Esophagus muscularis mucosa (tissue), 4 donors: ENCODE results near the gene PTPN3. TPM values are rescaled to one million over a fixed set of nuclear protein-coding genes. Genes with fewer than 3 reads are reported as not detected.

Source experiments
- DNase-seq: peaks from one replicate; pipeline ENCODE4 v3.0.0-alpha.2; 2017; ENCODE audit errors: extremely low spot score
- H3K27ac ChIP-seq, 4 donors: fragments of 200-600 bp; sonication (generic); replicated peaks in 1 of 4; 1 replicate in 3 of 4; 2 replicates in 1 of 4; pipeline ENCODE4 v1.5.1; 2016 to 2019; ENCODE audit warnings: mild to moderate bottlenecking in 1 of 4
- H3K27me3 ChIP-seq, 4 donors: fragments of 200-600 bp; sonication (generic); one replicate each; pipeline versions ENCODE4 v1.5.1 to v1.6.0; 2016 to 2019
- H3K36me3 ChIP-seq, 4 donors: fragments of 200-600 bp; sonication (generic); one replicate each; pipeline ENCODE4 v1.5.1; 2016 to 2019
- H3K4me1 ChIP-seq, 4 donors: fragments of 200-600 bp; sonication (generic); one replicate each; pipeline ENCODE4 v1.5.1; 2016 to 2019
- H3K4me3 ChIP-seq, 4 donors: fragments of 200-600 bp; sonication (generic); 1 replicate in 2 of 4; 2 replicates in 2 of 4; pipeline ENCODE4 v1.5.1; 2016 to 2019; ENCODE audit warnings: mild to moderate bottlenecking in 4 of 4, moderate library complexity in 1 of 4
- H3K9me3 ChIP-seq, 4 donors: fragments of 200-600 bp; sonication (generic); 1 replicate in 3 of 4; 2 replicates in 1 of 4; pipeline ENCODE4 v1.5.1; 2016 to 2019
- EP300 ChIP-seq: sonication (generic); formaldehyde crosslinking; IDR thresholded peaks from one replicate; pipeline ENCODE4 v1.6.1; 2017; ENCODE audit warnings: antibody characterized with exemption
- POLR2A ChIP-seq: fragments of 450-650 bp; IDR thresholded peaks from one replicate; pipeline ENCODE4 v1.6.1; 2017; ENCODE audit warnings: antibody characterized with exemption, moderate library complexity, mild to moderate bottlenecking, low read depth
- POLR2AphosphoS5 ChIP-seq, 2 donors: sonication (generic); formaldehyde crosslinking; IDR thresholded peaks; one replicate each; pipeline ENCODE4 v1.6.1; 2017; ENCODE audit warnings: antibody characterized with exemption in 2 of 2
- WGBS: methylation state at CpG from one replicate; pipeline ENCODE4 v1.1.5; 2018; 5-methylcytosine and 5-hydroxymethylcytosine counted together
- intact Hi-C: fragments of 100-400 bp; cut with DNase I; formaldehyde crosslinking; loops from one replicate; pipeline ENCODE4 v1.15.1; 2023
- total RNA-seq, 4 donors: library from RNA; depleted of rRNA; stranded (reverse); fragments of >200 nt; gene quantifications; one replicate each; pipeline versions ENCODE4 v1.1.0 to v1.2.1, GENCODE V29; 2016
- TF ChIP-seq, protein P1 (sequence below), 3 experiments: fragments of 200-600 bp in 2 of 3; fragments of 450-650 bp in 1 of 3; sonication (generic) in 2 of 3; IDR thresholded peaks; one replicate each; pipeline ENCODE4 v1.5.1; 2017 to 2019; ENCODE audit warnings: antibody characterized with exemption in 3 of 3, mild to moderate bottlenecking in 2 of 3, moderate library complexity in 1 of 3

PTPN3 gene
- total RNA-seq, 4 donors from 2014 or later, result 0.83 to 2.0 (median 1.3) TPM

DNA sequence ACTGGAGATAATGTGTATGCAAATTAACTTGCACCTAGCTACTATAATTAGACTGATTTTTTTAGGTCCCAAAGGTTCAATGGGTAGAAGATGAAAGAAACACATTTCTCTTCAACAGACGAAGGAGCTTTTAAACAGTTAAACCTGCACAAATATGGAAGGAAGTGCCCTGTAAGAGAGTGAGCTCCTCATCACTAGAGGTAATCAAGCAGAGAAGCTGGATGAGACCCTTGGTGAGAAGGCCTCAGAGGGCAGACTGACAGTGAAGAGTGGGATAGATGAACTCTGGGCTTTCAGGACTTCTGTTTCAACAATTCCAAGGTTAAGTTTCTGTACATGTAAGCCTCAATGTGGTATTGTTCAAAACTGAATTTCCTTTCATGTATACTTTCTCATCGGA is 23.2 kb downstream of the PTPN3 start:
- Histone ChIP-seq H3K36me3 (no peaks in the 10 kb centered on the region), H3K27me3 (no peaks in the 10 kb centered on the region), H3K4me1 (peaks cover 0 to 14% (median 4%) of the 10 kb centered on the region in 4 donors), H3K4me3 (no peak overlapping the region), H3K9me3 (no peaks in the 10 kb centered on the region), H3K27ac (peak overlapping the region in 1 of 4 donors; percentile 20)
- TF ChIP-seq POLR2A (no peak), POLR2AphosphoS5 (IDR thresholded peaks at IDR 0.05) (no peak), EP300 (no peak)
- TF ChIP-seq, protein P1, sequence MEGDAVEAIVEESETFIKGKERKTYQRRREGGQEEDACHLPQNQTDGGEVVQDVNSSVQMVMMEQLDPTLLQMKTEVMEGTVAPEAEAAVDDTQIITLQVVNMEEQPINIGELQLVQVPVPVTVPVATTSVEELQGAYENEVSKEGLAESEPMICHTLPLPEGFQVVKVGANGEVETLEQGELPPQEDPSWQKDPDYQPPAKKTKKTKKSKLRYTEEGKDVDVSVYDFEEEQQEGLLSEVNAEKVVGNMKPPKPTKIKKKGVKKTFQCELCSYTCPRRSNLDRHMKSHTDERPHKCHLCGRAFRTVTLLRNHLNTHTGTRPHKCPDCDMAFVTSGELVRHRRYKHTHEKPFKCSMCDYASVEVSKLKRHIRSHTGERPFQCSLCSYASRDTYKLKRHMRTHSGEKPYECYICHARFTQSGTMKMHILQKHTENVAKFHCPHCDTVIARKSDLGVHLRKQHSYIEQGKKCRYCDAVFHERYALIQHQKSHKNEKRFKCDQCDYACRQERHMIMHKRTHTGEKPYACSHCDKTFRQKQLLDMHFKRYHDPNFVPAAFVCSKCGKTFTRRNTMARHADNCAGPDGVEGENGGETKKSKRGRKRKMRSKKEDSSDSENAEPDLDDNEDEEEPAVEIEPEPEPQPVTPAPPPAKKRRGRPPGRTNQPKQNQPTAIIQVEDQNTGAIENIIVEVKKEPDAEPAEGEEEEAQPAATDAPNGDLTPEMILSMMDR (IDR thresholded peaks at IDR 0.05), result no peak
- 83% methylated on average over 2 of the region's 2 CpGs for WGBS
- no peak for DNase-seq
- intact Hi-C loops, result no loop called here

DNA sequence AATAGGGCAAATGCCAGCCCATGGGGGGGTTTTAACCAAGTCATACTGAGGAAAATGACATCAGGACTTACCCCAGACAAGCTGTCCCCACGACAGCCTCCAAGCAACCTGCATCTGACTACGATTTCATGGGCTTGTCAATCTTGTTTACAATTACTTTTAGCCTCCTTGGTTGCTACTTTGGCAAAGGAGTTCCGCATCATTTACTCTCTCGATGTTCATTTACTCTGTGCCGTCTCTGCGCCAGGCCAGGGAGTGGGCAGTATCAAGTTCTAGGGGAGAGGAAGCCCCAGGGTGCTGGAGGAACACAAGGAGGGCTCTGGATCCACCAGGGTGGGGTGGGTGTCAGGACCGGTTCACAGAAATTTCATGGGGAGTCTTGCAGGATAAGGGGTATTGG is 23.9 kb downstream of the PTPN3 start:
- no peak for DNase-seq
- no peak for TF ChIP-seq POLR2AphosphoS5 (IDR thresholded peaks at IDR 0.05)
- TF ChIP-seq EP300, result no peak
- no peak for TF ChIP-seq POLR2A
- TF ChIP-seq, protein P1 (IDR thresholded peaks at IDR 0.05), result no peak
- no peak overlapping the region for H3K4me3 ChIP-seq
- H3K4me1 ChIP-seq, result peaks cover 0 to 14% (median 4%) of the 10 kb centered on the region in 4 donors
- H3K36me3 ChIP-seq, result no peaks in the 10 kb centered on the region
- intact Hi-C loops, result no loop called here
- H3K27ac ChIP-seq, result no peak overlapping the region
- H3K27me3 ChIP-seq, result no peaks in the 10 kb centered on the region
- H3K9me3 ChIP-seq, result no peaks in the 10 kb centered on the region
- 92% methylated on average over 7 of the region's 7 CpGs for WGBS

DNA sequence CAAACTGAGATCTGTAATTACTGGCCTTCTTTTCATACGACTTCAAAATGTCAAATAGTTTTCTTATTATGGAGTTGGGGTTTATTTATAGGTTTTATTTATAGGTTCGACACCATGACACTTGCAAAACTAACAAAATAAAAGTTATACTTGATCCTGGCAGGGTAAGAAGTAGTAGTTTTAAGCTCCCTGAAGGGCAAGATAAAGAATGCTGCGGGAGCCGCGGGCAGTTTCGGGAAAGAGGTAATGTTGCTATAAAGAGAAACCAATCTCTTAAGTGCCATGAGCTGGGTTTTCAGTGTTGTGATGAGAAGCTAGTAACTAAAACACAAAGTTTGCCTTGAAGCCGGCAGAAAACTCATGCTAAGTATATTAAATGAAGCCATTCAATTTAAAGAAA is 24.8 kb downstream of the PTPN3 start:
- no peak overlapping the region for H3K27ac ChIP-seq
- 66% methylated on average over 7 of the region's 7 CpGs for WGBS
- TF ChIP-seq, protein P1 (IDR thresholded peaks at IDR 0.05), result no peak
- TF ChIP-seq POLR2A (no peak), EP300 (no peak), POLR2AphosphoS5 (IDR thresholded peaks at IDR 0.05) (no peak)
- no peak for DNase-seq
- peaks cover 0 to 14% (median 4%) of the 10 kb centered on the region in 4 donors for H3K4me1 ChIP-seq
- H3K9me3 ChIP-seq, result no peaks in the 10 kb centered on the region
- intact Hi-C loops, result no loop called here
- no peaks in the 10 kb centered on the region for H3K36me3 ChIP-seq
- peak overlapping the region in 1 of 4 donors; percentile 0 for H3K4me3 ChIP-seq
- H3K27me3 ChIP-seq, result peaks cover 0 to 3% (median 0%) of the 10 kb centered on the region in 4 donors

DNA sequence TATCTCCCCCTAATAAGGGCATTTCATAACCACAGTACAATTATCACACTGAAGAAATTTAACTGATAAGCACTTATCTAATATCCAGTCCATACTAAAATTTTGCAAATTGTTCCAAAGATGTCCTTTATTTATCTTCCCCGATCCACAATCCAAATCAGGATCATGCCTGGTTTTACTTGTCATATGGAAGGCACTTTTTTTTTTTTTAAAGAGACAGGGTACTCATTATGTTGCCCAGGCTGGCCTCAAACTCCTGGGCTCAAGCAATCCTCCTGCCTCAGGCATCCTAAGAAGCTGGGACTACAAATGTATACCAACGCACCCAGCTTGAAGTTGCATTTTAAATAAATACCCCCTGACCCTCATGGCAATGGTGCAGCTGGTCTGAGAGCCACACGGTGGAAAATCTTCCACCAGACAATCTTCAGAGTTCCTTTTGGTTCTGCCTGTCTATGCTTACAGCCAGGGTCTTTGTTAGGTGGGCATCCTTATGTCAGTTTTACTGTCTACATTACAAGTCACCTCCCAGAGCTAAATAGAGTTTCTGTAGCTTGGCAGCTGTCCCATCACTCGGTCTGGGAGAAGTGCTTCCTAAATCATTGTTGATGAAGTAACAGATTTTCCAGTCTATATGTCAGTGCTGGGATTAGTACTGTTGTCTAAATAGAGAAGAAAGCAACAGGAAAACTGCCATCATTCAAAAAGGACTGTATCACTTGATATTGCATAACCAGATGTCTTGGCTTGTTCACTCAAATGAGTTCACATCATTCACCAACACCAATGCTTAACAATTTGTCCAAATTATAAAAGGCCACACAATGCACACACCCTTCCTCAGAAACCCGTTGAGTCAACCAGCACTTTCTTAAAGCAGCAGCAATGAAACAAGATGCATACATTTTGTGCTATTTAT is 26.4 kb downstream of the PTPN3 start:
- DNase-seq, result no peak

More for the DNA sequence above, 26.4 kb downstream of the PTPN3 start:
- H3K36me3 ChIP-seq, result no peaks in the 10 kb centered on the region
- intact Hi-C loops, result no loop called here
- TF ChIP-seq POLR2AphosphoS5 (IDR thresholded peaks at IDR 0.05) (no peak), EP300 (no peak), POLR2A (no peak)
- TF ChIP-seq, protein P1 (IDR thresholded peaks at IDR 0.05), result no peak
- H3K27ac ChIP-seq, result no peak overlapping the region
- no peaks in the 10 kb centered on the region for H3K9me3 ChIP-seq
- H3K4me1 ChIP-seq, result peaks cover 0 to 14% (median 4%) of the 10 kb centered on the region in 4 donors
- H3K4me3 ChIP-seq, result no peak overlapping the region
- WGBS, result 55% methylated on average over 5 of the region's 5 CpGs
- peaks cover 0 to 3% (median 0%) of the 10 kb centered on the region in 4 donors for H3K27me3 ChIP-seq
